B cell (primary cell): ENCODE measurements around the gene ATP5PB. TPM values are rescaled to one million over a fixed set of nuclear protein-coding genes. Genes with fewer than 3 reads are reported as not detected.

Experiments used
- ATAC-seq: fragments of 200-7000 bp; cut with Tn5 transposase; one replicate; pipeline ENCODE4 v1.10.0; 2021; ENCODE audit warnings: low read depth, mild to moderate bottlenecking, moderate number of reproducible peaks, moderate library complexity
- CTCF ChIA-PET: fragments of 350-600 bp; sonication (Branson Sonifier 250); formaldehyde crosslinking; loops from one replicate; lab custom pipeline; 2021; ENCODE audit warnings: antibody characterized with exemption, inconsistent platforms; lab: Charles Lee
- POLR2A ChIA-PET: fragments of 350-600 bp; sonication (Branson Sonifier 250); formaldehyde crosslinking; loops from one replicate; lab custom pipeline; 2021; ENCODE audit warnings: antibody characterized with exemption; lab: Charles Lee
- DNase-seq: peaks from one replicate; pipeline ENCODE4 v3.0.0; 2013
- H2AFZ ChIP-seq: 2 replicates; pipeline ENCODE4 v1.6.1; 2012; ENCODE audit warnings: mild to moderate bottlenecking, low read depth, low read length; ENCODE audit not compliant: insufficient read depth, poor library complexity, severe bottlenecking
- H3K27ac ChIP-seq, 2 donors: 1 replicate in 1 of 2; 2 replicates in 1 of 2; pipeline ENCODE4 v1.5.1; 2012 to 2013; ENCODE audit warnings: low read length in 2 of 2, mild to moderate bottlenecking in 2 of 2, moderate library complexity in 1 of 2
- H3K27me3 ChIP-seq, 4 experiments: fragments of 200-600 bp in 1 of 4; sonication (generic) in 1 of 4; replicated peaks in 1 of 4; 1 replicate in 2 of 4; 2 replicates in 2 of 4; pipeline versions ENCODE4 v1.6.1 to v1.7.0; 2013 to 2016; ENCODE audit warnings: low read length in 3 of 4, mild to moderate bottlenecking in 2 of 4, mixed read lengths in 1 of 4, moderate library complexity in 1 of 4; ENCODE audit not compliant: insufficient read depth in 4 of 4, control insufficient read depth in 3 of 4; ENCODE audit errors: control extremely low read depth in 1 of 4
- H3K36me3 ChIP-seq, 2 experiments: replicated peaks in 1 of 2; 1 replicate in 1 of 2; 2 replicates in 1 of 2; pipeline versions ENCODE4 v1.6.1 to v1.7.1; 2013; ENCODE audit warnings: low read length in 1 of 2; ENCODE audit not compliant: insufficient read depth in 2 of 2, control insufficient read depth in 1 of 2; ENCODE audit errors: control extremely low read depth in 1 of 2, extremely low read depth in 1 of 2
- H3K4me1 ChIP-seq, 2 donors: fragments of 200-600 bp in 1 of 2; sonication (generic) in 1 of 2; 1 replicate in 1 of 2; 2 replicates in 1 of 2; pipeline versions ENCODE4 v1.5.1 to v1.6.1; 2013 to 2017; ENCODE audit warnings: low read length in 2 of 2; ENCODE audit not compliant: control insufficient read depth in 2 of 2, insufficient read depth in 2 of 2
- H3K4me2 ChIP-seq: replicated peaks from 2 replicates; pipeline ENCODE3; 2012; ENCODE audit warnings: mild to moderate bottlenecking, low read depth, low read length; ENCODE audit not compliant: poor library complexity, severe bottlenecking
- H3K4me3 ChIP-seq, 5 experiments: fragments of 200-600 bp in 1 of 5; sonication (generic) in 1 of 5; 1 replicate in 3 of 5; 2 replicates in 2 of 5; pipeline versions ENCODE4 v1.5.1 to v1.7.0; 2011 to 2016; ENCODE audit warnings: low read length in 4 of 5, mild to moderate bottlenecking in 4 of 5, low read depth in 2 of 5, control low read depth in 1 of 5, moderate library complexity in 1 of 5; ENCODE audit not compliant: insufficient read depth in 1 of 5; ENCODE audit errors: control extremely low read depth in 1 of 5, extremely low read depth in 1 of 5
- H3K79me2 ChIP-seq: fragments of 200-600 bp; sonication (generic); one replicate; pipeline ENCODE4 v1.6.0; 2016; ENCODE audit warnings: low read length; ENCODE audit not compliant: control insufficient read depth, insufficient read depth
- H3K9ac ChIP-seq: fragments of 200-600 bp; sonication (generic); 2 replicates; pipeline ENCODE4 v1.6.1; 2017; ENCODE audit warnings: mild to moderate bottlenecking, low read length, moderate library complexity
- H3K9me3 ChIP-seq, 3 donors: one replicate each; pipeline versions ENCODE4 v1.6.1 to v1.7.1; 2013; ENCODE audit warnings: low read length in 2 of 3; ENCODE audit not compliant: control insufficient read depth in 2 of 3, insufficient read depth in 1 of 3; ENCODE audit errors: control extremely low read depth in 1 of 3
- H4K20me1 ChIP-seq: 2 replicates; pipeline ENCODE4 v1.6.0; 2012; ENCODE audit warnings: mild to moderate bottlenecking, low read length; ENCODE audit not compliant: insufficient read depth, control insufficient read depth, poor library complexity, severe bottlenecking
- H3K27ac Mint-ChIP-seq: one replicate; pipeline ENCODE4 v1.8.0; 2021; ENCODE audit warnings: mixed read lengths
- H3K27me3 Mint-ChIP-seq: one replicate; pipeline ENCODE4 v1.8.0; 2021; ENCODE audit warnings: mixed read lengths
- H3K4me1 Mint-ChIP-seq: one replicate; pipeline ENCODE4 v1.8.0; 2021; ENCODE audit warnings: mixed read lengths
- H3K4me3 Mint-ChIP-seq: one replicate; pipeline ENCODE4 v1.8.0; 2021; ENCODE audit warnings: mixed read lengths
- H3K9me3 Mint-ChIP-seq: one replicate; pipeline ENCODE4 v1.8.0; 2022; ENCODE audit warnings: mixed read lengths; ENCODE audit not compliant: insufficient read depth
- CTCF ChIP-seq: fragments of 200-600 bp; IDR thresholded peaks from one replicate; pipeline ENCODE4 v1.8.0; 2022; ENCODE audit warnings: antibody characterized with exemption, mild to moderate bottlenecking
- EZH2 ChIP-seq: IDR thresholded peaks from 2 replicates; pipeline ENCODE4 v1.6.1; 2012; ENCODE audit warnings: borderline replicate concordance, low read depth, mild to moderate bottlenecking, moderate library complexity, low read length; ENCODE audit not compliant: insufficient read depth, poor library complexity, severe bottlenecking
- WGBS: methylation state at CpG from one replicate; pipeline ENCODE4 v1.1.5; 2013; ENCODE audit warnings: missing lambda C conversion rate; ENCODE audit not compliant: insufficient coverage; 5-methylcytosine and 5-hydroxymethylcytosine counted together
- intact Hi-C: fragments of 100-400 bp; cut with micrococcal nuclease; formaldehyde crosslinking; loops from one replicate; pipeline ENCODE4 v1.10.0; 2022
- polyA plus RNA-seq: library from polyadenylated mRNA; depleted of rRNA; stranded (reverse); fragments of >200 nt; gene quantifications from 2 replicates; pipeline ENCODE4 v1.2.3, GENCODE V29; 2012
- total RNA-seq, 2 donors: library from RNA; stranded (reverse); fragments of 120-200 nt in 1 of 2; gene quantifications; 1 replicate in 1 of 2; 2 replicates in 1 of 2; pipeline versions ENCODE4 v1.2.3 to v1.2.4, GENCODE V29; 2013 to 2022

ATP5PB gene
- total and polyA plus RNA-seq, 2 donors (not counting 1 experiment from before 2014, with no cell fraction given), result 81.2 to 110 TPM

- H4K20me1 ChIP-seq, result no peaks in the 10 kb centered on the region
- Mint-ChIP-seq H3K9me3 (no peaks in the 10 kb centered on the region), H3K4me3 (no peak overlapping the region), H3K4me1 (peaks cover 14% of the 10 kb centered on the region), H3K27me3 (no peaks in the 10 kb centered on the region), H3K27ac (peak overlapping the region; percentile 71)
- ATAC-seq, result no peak
- peaks cover 0 to 4% (median 3%) of the 10 kb centered on the region in 3 donors for H3K9me3 ChIP-seq
- ChIA-PET POLR2A (interaction anchor here (1.8 kb wide), 1 partner anchor 10 kb away, joined by 4 read pairs; no protein-coding TSS in a partner anchor), CTCF (interaction anchor here (0.6 to 2.6 kb wide), 9 partner anchors 8 to 271 kb away, joined by 3 to 22 read pairs (median 4); no protein-coding TSS in a partner anchor)
- no peaks in the 10 kb centered on the region for H3K36me3 ChIP-seq
- no peak overlapping the region for H3K9ac ChIP-seq
- no peak overlapping the region for H2AFZ ChIP-seq
- no peak overlapping the region for H3K4me3 ChIP-seq
- H3K4me1 ChIP-seq, result peaks cover 6 to 11% of the 10 kb centered on the region in 2 donors
- DNase-seq, result peak; percentile 33
- no peak overlapping the region for H3K27ac ChIP-seq
- H3K79me2 ChIP-seq, result no peaks in the 10 kb centered on the region
- H3K27me3 ChIP-seq, result no peaks in the 10 kb centered on the region
- intact Hi-C loops, result no loop called here
- TF ChIP-seq EZH2 (no peak), CTCF (no peak)
- 45% methylated on average over 4 of the region's 5 CpGs for WGBS
- H3K4me2 ChIP-seq, result no peak overlapping the region
Measured at GRCh38 chr1:111497592-111497991, 48.3 kb downstream of the ATP5PB start.

- POLR2A ChIA-PET, result interaction anchor here (0.6 to 1.8 kb wide), 2 partner anchors 9 to 17 kb away, joined by 3 to 4 read pairs; no protein-coding TSS in a partner anchor
- Histone ChIP-seq H3K27ac (no peak overlapping the region), H4K20me1 (no peaks in the 10 kb centered on the region), H3K79me2 (no peaks in the 10 kb centered on the region), H3K4me1 (peaks cover 22 to 27% of the 10 kb centered on the region in 2 donors), H3K4me2 (no peak overlapping the region), H2AFZ (no peak overlapping the region), H3K36me3 (no peaks in the 10 kb centered on the region), H3K9ac (no peak overlapping the region), H3K4me3 (no peak overlapping the region), H3K27me3 (no peaks in the 10 kb centered on the region), H3K9me3 (peaks cover 0 to 4% (median 3%) of the 10 kb centered on the region in 3 donors)
- no peak for TF ChIP-seq CTCF
- no peak for TF ChIP-seq EZH2
- Mint-ChIP-seq H3K4me1 (peaks cover 30% of the 10 kb centered on the region), H3K4me3 (no peak overlapping the region), H3K9me3 (no peaks in the 10 kb centered on the region), H3K27ac (no peak overlapping the region), H3K27me3 (no peaks in the 10 kb centered on the region)
- no CpG with 5 or more reads among the region's 5 CpGs for WGBS
- intact Hi-C loops, result no loop called here
- ATAC-seq, result no peak
- CTCF ChIA-PET, result interaction anchor here (1.0 to 2.6 kb wide), 6 partner anchors 9 to 215 kb away, joined by 3 to 22 read pairs (median 6); no protein-coding TSS in a partner anchor
- DNase-seq, result no peak
Measured at GRCh38 chr1:111499026-111499785, 49.9 kb downstream of the ATP5PB start.
